WTC11 (cell line): Measurements from ENCODE around the gene SLC16A10. TPM values are rescaled to one million over a fixed set of nuclear protein-coding genes. Genes with fewer than 3 reads are reported as not detected.

Source experiments
- ATAC-seq: fragments of 200-7000 bp; cut with Tn5 transposase; 2 replicates; pipeline ENCODE4 v1.10.0; 2021; ENCODE audit warnings: mild to moderate bottlenecking, moderate library complexity
- CTCF ChIA-PET: fragments of 300-600 bp; sonication (Branson Sonifier 250); formaldehyde crosslinking; loops from one replicate; lab custom pipeline; 2021; ENCODE audit warnings: antibody characterized with exemption; lab: Charles Lee
- POLR2A ChIA-PET: fragments of 350-600 bp; sonication (Branson Sonifier 250); formaldehyde crosslinking; loops from one replicate; lab custom pipeline; 2021; ENCODE audit warnings: antibody characterized with exemption; lab: Charles Lee
- DNase-seq: peaks from one replicate; pipeline ENCODE4 v3.0.0; 2021; ENCODE audit warnings: low spot score
- H3K27ac Mint-ChIP-seq: 2 replicates; pipeline ENCODE4 v1.8.0; 2021; ENCODE audit warnings: mixed read lengths
- H3K27me3 Mint-ChIP-seq: 2 replicates; pipeline ENCODE4 v1.8.0; 2021; ENCODE audit warnings: low read depth, mild to moderate bottlenecking, moderate library complexity, mixed read lengths
- H3K36me3 Mint-ChIP-seq: 2 replicates; pipeline ENCODE4 v1.8.0; 2021; ENCODE audit warnings: mixed read lengths
- H3K4me1 Mint-ChIP-seq: 2 replicates; pipeline ENCODE4 v1.8.0; 2022; ENCODE audit warnings: mixed read lengths
- H3K4me3 Mint-ChIP-seq: 2 replicates; pipeline ENCODE4 v1.8.0; 2021; ENCODE audit warnings: mild to moderate bottlenecking, moderate library complexity, mixed read lengths
- H3K9me3 Mint-ChIP-seq: 2 replicates; pipeline ENCODE4 v1.8.0; 2021; ENCODE audit warnings: mixed read lengths
- AFF4 ChIP-seq: sonication (generic); formaldehyde crosslinking; IDR thresholded peaks from 2 replicates; pipeline ENCODE4 v1.8.1; 2023; ENCODE audit warnings: mild to moderate bottlenecking, missing genetic modification reagents, borderline replicate concordance
- ARID4B ChIP-seq: sonication (generic); formaldehyde crosslinking; IDR thresholded peaks from 2 replicates; pipeline ENCODE4 v1.8.0; 2023; ENCODE audit warnings: missing genetic modification reagents, mild to moderate bottlenecking, borderline replicate concordance
- CBFB ChIP-seq: sonication (generic); formaldehyde crosslinking; IDR thresholded peaks from 2 replicates; pipeline ENCODE4 v1.8.1; 2022; ENCODE audit warnings: mild to moderate bottlenecking, low read depth, missing genetic modification reagents
- EMX1 ChIP-seq: fragments of 250-450 bp; sonication (Bioruptor Pico); IDR thresholded peaks from 2 replicates; pipeline ENCODE4 v1.8.0; 2021; ENCODE audit warnings: mild to moderate bottlenecking
- ESRRA ChIP-seq: sonication (generic); formaldehyde crosslinking; IDR thresholded peaks from 2 replicates; pipeline ENCODE4 v1.8.1; 2022; ENCODE audit warnings: mild to moderate bottlenecking, missing genetic modification reagents, borderline replicate concordance
- ETV6 ChIP-seq: sonication (generic); formaldehyde crosslinking; IDR thresholded peaks from 2 replicates; pipeline ENCODE4 v1.8.1; 2022; ENCODE audit warnings: mild to moderate bottlenecking, missing genetic modification reagents
- FOXJ3 ChIP-seq: sonication (generic); formaldehyde crosslinking; IDR thresholded peaks from 2 replicates; pipeline ENCODE4 v1.9.0; 2021; ENCODE audit warnings: missing genetic modification reagents, mild to moderate bottlenecking, borderline replicate concordance
- GRHL2 ChIP-seq: fragments of 250-450 bp; sonication (Bioruptor Pico); IDR thresholded peaks from 2 replicates; pipeline ENCODE4 v1.8.0; 2022; ENCODE audit warnings: mild to moderate bottlenecking, moderate library complexity; ENCODE audit not compliant: insufficient replicate concordance, severe bottlenecking
- KAT7 ChIP-seq: sonication (generic); formaldehyde crosslinking; IDR thresholded peaks from 2 replicates; pipeline ENCODE4 v1.8.1; 2023; ENCODE audit warnings: missing genetic modification reagents, mild to moderate bottlenecking, borderline replicate concordance
- NFATC4 ChIP-seq: fragments of 250-450 bp; sonication (Bioruptor Pico); IDR thresholded peaks from 2 replicates; pipeline ENCODE4 v1.9.0; 2021; ENCODE audit warnings: mild to moderate bottlenecking
- PRRX2 ChIP-seq: fragments of 250-450 bp; sonication (Bioruptor Pico); IDR thresholded peaks from 2 replicates; pipeline ENCODE4 v1.8.0; 2021; ENCODE audit warnings: mild to moderate bottlenecking
- SMAD4 ChIP-seq: sonication (generic); formaldehyde crosslinking; IDR thresholded peaks from 2 replicates; pipeline ENCODE4 v1.8.0; 2022; ENCODE audit warnings: mild to moderate bottlenecking, missing genetic modification reagents
- SOX15 ChIP-seq: fragments of 250-450 bp; sonication (Bioruptor Pico); IDR thresholded peaks from 2 replicates; pipeline ENCODE4 v1.9.0; 2021; ENCODE audit warnings: mild to moderate bottlenecking
- SP1 ChIP-seq: sonication (generic); formaldehyde crosslinking; conservative IDR thresholded peaks from 2 replicates; pipeline ENCODE4 v1.8.1; 2022; ENCODE audit warnings: missing genetic modification reagents
- TEAD4 ChIP-seq: sonication (generic); formaldehyde crosslinking; IDR thresholded peaks from 2 replicates; pipeline ENCODE4 v1.8.0; 2022; ENCODE audit warnings: mild to moderate bottlenecking, missing genetic modification reagents
- ZMAT4 ChIP-seq: fragments of 250-450 bp; sonication (Bioruptor Pico); IDR thresholded peaks from 2 replicates; pipeline ENCODE4 v1.9.0; 2021; ENCODE audit warnings: mild to moderate bottlenecking
- ZNF121 ChIP-seq: sonication (generic); formaldehyde crosslinking; IDR thresholded peaks from 2 replicates; pipeline ENCODE4 v1.8.0; 2023; ENCODE audit warnings: missing genetic modification reagents
- ZNF425 ChIP-seq: fragments of 250-450 bp; sonication (Bioruptor Pico); conservative IDR thresholded peaks from 2 replicates; pipeline ENCODE4 v1.9.0; 2021; ENCODE audit warnings: mild to moderate bottlenecking
- total RNA-seq: library from RNA; stranded (reverse); gene quantifications from 3 replicates; pipeline ENCODE4 v1.2.3, GENCODE V29; 2021
- TF ChIP-seq, protein P1 (sequence below): sonication (generic); formaldehyde crosslinking; IDR thresholded peaks from 2 replicates; pipeline ENCODE4 v1.8.1; 2023; ENCODE audit warnings: mild to moderate bottlenecking, missing genetic modification reagents, moderate library complexity
- TF ChIP-seq, protein P2 (sequence below): sonication (generic); formaldehyde crosslinking; IDR thresholded peaks from 2 replicates; pipeline ENCODE4 v1.8.0; 2023; ENCODE audit warnings: missing genetic modification reagents

Gene SLC16A10
- total RNA-seq, 1 experiment from 2014 or later = 18.4 TPM

GRCh38 chr6:111175109-111175508 is 87.8 kb downstream of the SLC16A10 start (continued):
- TF ChIP-seq, protein P1, sequence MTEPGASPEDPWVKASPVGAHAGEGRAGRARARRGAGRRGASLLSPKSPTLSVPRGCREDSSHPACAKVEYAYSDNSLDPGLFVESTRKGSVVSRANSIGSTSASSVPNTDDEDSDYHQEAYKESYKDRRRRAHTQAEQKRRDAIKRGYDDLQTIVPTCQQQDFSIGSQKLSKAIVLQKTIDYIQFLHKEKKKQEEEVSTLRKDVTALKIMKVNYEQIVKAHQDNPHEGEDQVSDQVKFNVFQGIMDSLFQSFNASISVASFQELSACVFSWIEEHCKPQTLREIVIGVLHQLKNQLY (CRISPR knock-in tag) = no peak

DNA sequence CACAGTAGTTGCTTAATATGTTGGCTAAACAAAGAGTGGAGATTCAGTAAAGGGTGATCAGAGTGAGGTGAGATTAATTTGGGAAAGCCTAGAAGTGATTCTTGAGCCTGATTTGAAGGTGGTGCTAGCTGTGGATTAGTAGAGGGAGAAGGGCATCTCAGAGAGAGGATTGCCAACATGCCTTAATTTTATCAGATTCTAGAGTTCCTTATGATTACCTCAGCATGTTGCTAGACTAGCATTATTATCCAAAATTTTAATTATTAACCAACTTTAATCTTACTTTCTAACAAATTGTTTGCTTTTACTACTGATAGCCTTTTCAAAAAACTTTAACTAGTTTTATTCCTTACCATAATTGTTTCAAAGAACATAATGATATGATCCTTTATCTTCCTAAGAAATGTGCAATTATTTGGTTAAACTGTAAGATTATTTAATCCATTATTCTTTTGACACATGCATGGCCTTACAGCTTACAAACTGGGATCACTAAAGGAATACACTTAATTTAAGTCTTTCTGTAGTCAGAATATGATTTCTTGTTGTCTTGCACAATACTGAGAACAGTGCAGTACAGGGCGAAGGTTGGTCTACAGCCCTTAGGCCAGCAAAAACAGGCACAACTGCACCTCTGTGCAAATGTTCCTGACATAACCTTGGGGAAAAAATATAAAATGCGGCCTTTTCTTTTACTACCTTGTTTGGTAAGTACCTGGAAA is 88.9 kb downstream of the SLC16A10 start:
- no peak overlapping the region for H3K27ac Mint-ChIP-seq
- no peak overlapping the region for H3K4me3 Mint-ChIP-seq
- ChIA-PET CTCF (no interaction called here), POLR2A (no interaction called here)
- no peaks in the 10 kb centered on the region for H3K36me3 Mint-ChIP-seq
- no peaks in the 10 kb centered on the region for H3K27me3 Mint-ChIP-seq
- ATAC-seq = no peak
- no peaks in the 10 kb centered on the region for H3K9me3 Mint-ChIP-seq
- H3K4me1 Mint-ChIP-seq = peaks cover 18% of the 10 kb centered on the region
- no peak for TF ChIP-seq SP1 (CRISPR knock-in tag)
- TF ChIP-seq ETV6 (CRISPR knock-in tag) = no peak
- no peak for TF ChIP-seq ZNF425 (CRISPR knock-in tag)
- no peak for TF ChIP-seq EMX1
- TF ChIP-seq NFATC4 (CRISPR knock-in tag) = no peak
- TF ChIP-seq, protein P1 (CRISPR knock-in tag) = no peak
- no peak for TF ChIP-seq ESRRA (CRISPR knock-in tag)
- TF ChIP-seq PRRX2 = no peak
- no peak for TF ChIP-seq ZMAT4 (CRISPR knock-in tag)
- no peak for TF ChIP-seq FOXJ3
- no peak for TF ChIP-seq ZNF121 (CRISPR knock-in tag)
- TF ChIP-seq, protein P2, sequence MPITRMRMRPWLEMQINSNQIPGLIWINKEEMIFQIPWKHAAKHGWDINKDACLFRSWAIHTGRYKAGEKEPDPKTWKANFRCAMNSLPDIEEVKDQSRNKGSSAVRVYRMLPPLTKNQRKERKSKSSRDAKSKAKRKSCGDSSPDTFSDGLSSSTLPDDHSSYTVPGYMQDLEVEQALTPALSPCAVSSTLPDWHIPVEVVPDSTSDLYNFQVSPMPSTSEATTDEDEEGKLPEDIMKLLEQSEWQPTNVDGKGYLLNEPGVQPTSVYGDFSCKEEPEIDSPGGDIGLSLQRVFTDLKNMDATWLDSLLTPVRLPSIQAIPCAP = no peak
- TF ChIP-seq CBFB (CRISPR knock-in tag) = no peak
- TF ChIP-seq AFF4 (CRISPR knock-in tag) = no peak
- TF ChIP-seq, all 79 proteins: peak for 0
- DNase-seq = no peak

- peaks cover 18% of the 10 kb centered on the region for H3K4me1 Mint-ChIP-seq
- ChIA-PET CTCF (no interaction called here), POLR2A (no interaction called here)
- no peak for DNase-seq
- no peaks in the 10 kb centered on the region for H3K36me3 Mint-ChIP-seq
- H3K9me3 Mint-ChIP-seq = no peaks in the 10 kb centered on the region
- no peak overlapping the region for H3K4me3 Mint-ChIP-seq
- no peak for ATAC-seq
- no peak overlapping the region for H3K27ac Mint-ChIP-seq
- H3K27me3 Mint-ChIP-seq = no peaks in the 10 kb centered on the region
- TF ChIP-seq GRHL2 (CRISPR knock-in tag) (no peak), KAT7 (CRISPR knock-in tag) (no peak), TEAD4 (CRISPR knock-in tag) (no peak), SMAD4 (CRISPR knock-in tag) (no peak), ARID4B (no peak), SOX15 (CRISPR knock-in tag) (no peak)
- TF ChIP-seq, protein P2 = no peak
These were observed 89.4 kb downstream of the SLC16A10 start for GRCh38 chr6:111176760-111177099.
